ENCODE measurements around the gene TMEM106B. TPM values are rescaled to one million over a fixed set of nuclear protein-coding genes. Genes with fewer than 3 reads are reported as not detected.

The TMEM106B gene
- total and polyA plus RNA-seq, 9 donors, result 18.3 to 58.8 (median 45.1) TPM

GRCh38 chr7:12281038-12281437, 69.9 kb downstream of the TMEM106B start:
- Histone ChIP-seq H3K27me3 (no peaks in the 10 kb centered on the region), H3K4me3 (no peak overlapping the region), H3K4me1 (ENCODE audit: insufficient read depth) (no peaks in the 10 kb centered on the region), H3K36me3 (no peaks in the 10 kb centered on the region), H3K27ac (no peak overlapping the region), H3K9me3 (no peaks in the 10 kb centered on the region)
- no peak for DNase-seq
- TF ChIP-seq CTCF (IDR thresholded peaks at IDR 0.05), result no peak
- no peak for TF ChIP-seq EP300 (IDR thresholded peaks at IDR 0.05)
- TF ChIP-seq POLR2A (IDR thresholded peaks at IDR 0.05), result no peak
- 7 to 40% (median 13%) methylated on average over 1 of the region's 1 CpG for WGBS, 3 donors
- intact Hi-C loops (cut with DNase I), result no loop called here

- H3K36me3 ChIP-seq, result no peaks in the 10 kb centered on the region
- H3K9me3 ChIP-seq, result no peaks in the 10 kb centered on the region
- no peaks in the 10 kb centered on the region for H3K4me1 ChIP-seq (ENCODE audit: insufficient read depth)
- H3K27ac ChIP-seq, result no peak overlapping the region
- DNase-seq, result no peak
- intact Hi-C loops (cut with DNase I), result no loop called here
- no peak for TF ChIP-seq CTCF (IDR thresholded peaks at IDR 0.05)
- TF ChIP-seq POLR2A (IDR thresholded peaks at IDR 0.05), result no peak
- TF ChIP-seq EP300 (IDR thresholded peaks at IDR 0.05), result no peak
- 11 to 23% (median 18%) methylated on average over 1 of the region's 1 CpG for WGBS, 3 donors
- H3K27me3 ChIP-seq, result no peaks in the 10 kb centered on the region
- no peak overlapping the region for H3K4me3 ChIP-seq
Observed at GRCh38 chr7:12287901-12288300, 76.8 kb downstream of the TMEM106B start.

DNA sequence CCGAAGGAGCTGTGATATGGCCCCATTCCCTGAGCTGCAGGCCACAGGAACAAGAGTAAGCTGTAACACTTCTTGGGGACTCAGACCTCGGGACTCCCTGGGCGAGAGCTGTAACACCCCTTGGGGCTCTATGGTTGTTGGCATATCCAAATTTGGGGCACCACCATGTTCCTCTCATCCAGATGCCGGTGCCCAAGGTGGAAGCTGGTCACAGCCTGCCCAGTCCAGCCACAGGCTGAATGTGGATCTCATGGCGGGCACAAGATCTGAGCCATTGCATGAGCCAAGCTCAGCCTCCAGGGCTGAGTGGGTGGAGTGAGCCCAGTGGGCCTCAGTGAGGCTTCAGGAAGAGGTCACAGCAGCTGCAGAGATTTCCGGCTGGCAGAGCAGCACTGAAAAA, 78.9 kb downstream of the TMEM106B start:
- H3K36me3 ChIP-seq, result no peaks in the 10 kb centered on the region
- no peak for TF ChIP-seq CTCF (IDR thresholded peaks at IDR 0.05)
- TF ChIP-seq POLR2A (IDR thresholded peaks at IDR 0.05), result no peak
- TF ChIP-seq EP300 (IDR thresholded peaks at IDR 0.05), result no peak
- intact Hi-C loops (cut with DNase I), result no loop called here
- no peaks in the 10 kb centered on the region for H3K27me3 ChIP-seq
- no peaks in the 10 kb centered on the region for H3K4me1 ChIP-seq (ENCODE audit: insufficient read depth)
- H3K9me3 ChIP-seq, result no peaks in the 10 kb centered on the region
- WGBS, 3 donors, result 78 to 90% (median 83%) methylated on average over 6 of the region's 6 CpGs
- DNase-seq, result no peak
- no peak overlapping the region for H3K4me3 ChIP-seq
- no peak overlapping the region for H3K27ac ChIP-seq

- WGBS, 3 donors, result 92 to 100% (median 94%) methylated on average over 1 of the region's 1 CpG
- H3K27ac ChIP-seq, result no peak overlapping the region
- TF ChIP-seq CTCF (IDR thresholded peaks at IDR 0.05) (no peak), POLR2A (IDR thresholded peaks at IDR 0.05) (no peak), EP300 (IDR thresholded peaks at IDR 0.05) (no peak)
- H3K4me1 ChIP-seq (ENCODE audit: insufficient read depth), result no peaks in the 10 kb centered on the region
- H3K4me3 ChIP-seq, result no peak overlapping the region
- no peaks in the 10 kb centered on the region for H3K27me3 ChIP-seq
- no peak for DNase-seq
- H3K9me3 ChIP-seq, result no peaks in the 10 kb centered on the region
- intact Hi-C loops (cut with DNase I), result no loop called here
- no peaks in the 10 kb centered on the region for H3K36me3 ChIP-seq
Observed at GRCh38 chr7:12290761-12291160, 79.7 kb downstream of the TMEM106B start.

GRCh38 chr7:12291870-12292269, 80.8 kb downstream of the TMEM106B start:
- H3K4me3 ChIP-seq, result no peak overlapping the region
- no peaks in the 10 kb centered on the region for H3K4me1 ChIP-seq (ENCODE audit: insufficient read depth)
- TF ChIP-seq EP300 (IDR thresholded peaks at IDR 0.05) (no peak), POLR2A (IDR thresholded peaks at IDR 0.05) (no peak), CTCF (IDR thresholded peaks at IDR 0.05) (no peak)
- intact Hi-C loops (cut with DNase I), result no loop called here
- no peak overlapping the region for H3K27ac ChIP-seq
- no peaks in the 10 kb centered on the region for H3K27me3 ChIP-seq
- no peaks in the 10 kb centered on the region for H3K9me3 ChIP-seq
- no peak for DNase-seq
- WGBS, 3 donors, result 79 to 100% (median 95%) methylated on average over 1 of the region's 1 CpG
- no peaks in the 10 kb centered on the region for H3K36me3 ChIP-seq

All from ovary (tissue), 9 donors.